Activated CD8-positive, alpha-beta T cell treated with anti-CD3 and anti-CD28 coated beads, Interleukin-2, amount 10 ng/mL, durations not matched to agents 7 days and 5 days (primary cell): ENCODE measurements around the gene DISP2. TPM values are rescaled to one million over a fixed set of nuclear protein-coding genes. Genes with fewer than 3 reads are reported as not detected.

Experiments used
- ATAC-seq: fragments of 150-1000 bp; cut with Tn5 transposase; one replicate; pipeline ENCODE4 v1.10.0; 2021; ENCODE audit warnings: moderate library complexity
- CTCF ChIA-PET: fragments of 350-600 bp; sonication (Branson Sonifier 250); formaldehyde crosslinking; loops from one replicate; lab custom pipeline; 2021; ENCODE audit warnings: antibody characterized with exemption; lab: Charles Lee
- POLR2A ChIA-PET: fragments of 350-600 bp; sonication (Branson Sonifier 250); formaldehyde crosslinking; loops from one replicate; lab custom pipeline; 2021; ENCODE audit warnings: antibody characterized with exemption; lab: Charles Lee
- DNase-seq: peaks from one replicate; pipeline ENCODE4 v3.0.0-alpha.2; 2020
- H3K27ac Mint-ChIP-seq: one replicate; pipeline ENCODE4 v1.8.0; 2021; ENCODE audit warnings: mild to moderate bottlenecking, mixed read lengths
- H3K27me3 Mint-ChIP-seq: one replicate; pipeline ENCODE4 v1.8.0; 2021; ENCODE audit warnings: low read depth, mixed read lengths
- H3K36me3 Mint-ChIP-seq: one replicate; pipeline ENCODE4 v1.8.0; 2021; ENCODE audit warnings: low read depth, mixed read lengths
- H3K4me1 Mint-ChIP-seq: one replicate; pipeline ENCODE4 v1.8.0; 2021; ENCODE audit warnings: low read depth, mixed read lengths
- H3K4me3 Mint-ChIP-seq: one replicate; pipeline ENCODE4 v1.8.0; 2021; ENCODE audit warnings: mild to moderate bottlenecking, mixed read lengths
- H3K9me3 Mint-ChIP-seq: one replicate; pipeline ENCODE4 v1.8.0; 2022; ENCODE audit warnings: mixed read lengths; ENCODE audit not compliant: insufficient read depth
- total RNA-seq, 2 experiments: library from RNA; stranded (reverse); gene quantifications; one replicate each; pipeline ENCODE4 v1.2.3, GENCODE V29; 2021

Gene DISP2
- total RNA-seq, 2 experiments from 2014 or later = 0.82 to 2.6 TPM

GRCh38 chr15:40428185-40428584 lies 70.2 kb downstream of the DISP2 start:
- Mint-ChIP-seq H3K27ac (no peak overlapping the region), H3K4me3 (no peak overlapping the region), H3K4me1 (peaks cover 3% of the 10 kb centered on the region), H3K36me3 (no peaks in the 10 kb centered on the region), H3K27me3 (no peaks in the 10 kb centered on the region), H3K9me3 (no peaks in the 10 kb centered on the region)
- ATAC-seq (no peak), DNase-seq (no peak)
- ChIA-PET CTCF (no interaction called here), POLR2A (no interaction called here)

Other genes with a start within 250 kb of the DISP2 start
- gene BMF, start 249.3 kb upstream of the DISP2 start, total RNA-seq = 1 to 10 TPM; 2.2 to 4.0 TPM
- 10 to 100 TPM; 91.9 to 94.9 TPM for gene BUB1B, start 197.2 kb upstream of the DISP2 start, total RNA-seq
- 1 to 10 TPM; 1.2 to 1.4 TPM for gene PAK6, start 119.2 kb upstream of the DISP2 start, total RNA-seq
- under 1 TPM in 1 of 2 experiments, not detected in 1; 0.37 TPM for gene ANKRD63, start 75.2 kb upstream of the DISP2 start, total RNA-seq
- 100 to 1,000 TPM; 133 to 160 TPM for gene PLCB2, start 50.3 kb upstream of the DISP2 start, total RNA-seq
- 1 to 10 TPM; 8.7 to 9.4 TPM for gene INAFM2, start 34.5 kb upstream of the DISP2 start, total RNA-seq
- gene CCDC9B, start 17.3 kb upstream of the DISP2 start, total RNA-seq = under 1 TPM; 0.76 to 0.84 TPM
- not detected for gene PHGR1, start 7.2 kb upstream of the DISP2 start, total RNA-seq
- gene KNSTRN, start 24.5 kb downstream of the DISP2 start, total RNA-seq = 10 to 100 TPM; 71.1 to 74.1 TPM
- gene IVD, start 47.6 kb downstream of the DISP2 start, total RNA-seq = 10 to 100 TPM; 77.7 to 79.9 TPM
- 10 to 100 TPM; 25.7 to 26.3 TPM for gene BAHD1, start 82.7 kb downstream of the DISP2 start, total RNA-seq
- 10 to 100 TPM; 12.1 to 12.6 TPM for gene CHST14, start 112.8 kb downstream of the DISP2 start, total RNA-seq
- 10 to 100 TPM; 24.7 to 27.0 TPM for gene CCDC32, start 206.8 kb downstream of the DISP2 start, total RNA-seq
- gene RPUSD2, start 211.1 kb downstream of the DISP2 start, total RNA-seq = 10 to 100 TPM; 14.1 to 15.6 TPM
- gene KNL1, start 236.0 kb downstream of the DISP2 start, total RNA-seq = 10 to 100 TPM; 61.4 to 65.4 TPM